ENCODE measurements around the gene RAB4A.

DNA sequence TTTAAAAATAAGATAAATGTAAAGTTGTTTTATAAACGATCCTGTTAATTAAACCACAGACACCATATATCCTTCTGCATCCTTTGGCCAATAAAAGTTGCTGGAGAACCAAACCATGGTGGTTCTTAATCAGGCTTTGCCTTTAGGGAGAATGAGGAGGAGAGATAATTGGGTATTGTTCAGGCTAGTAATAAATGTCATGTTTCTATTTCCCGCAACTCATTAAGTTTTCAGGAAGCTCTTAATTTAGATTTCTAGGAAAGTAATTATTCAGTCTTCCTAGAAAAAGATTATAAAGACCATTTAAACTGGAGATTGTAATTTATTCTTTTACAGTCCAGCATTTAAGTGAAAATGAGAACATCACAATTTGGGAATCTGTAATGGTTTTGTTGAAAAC, 34.5 kb downstream of the RAB4A start:
- TF ChIP-seq, protein P1, sequence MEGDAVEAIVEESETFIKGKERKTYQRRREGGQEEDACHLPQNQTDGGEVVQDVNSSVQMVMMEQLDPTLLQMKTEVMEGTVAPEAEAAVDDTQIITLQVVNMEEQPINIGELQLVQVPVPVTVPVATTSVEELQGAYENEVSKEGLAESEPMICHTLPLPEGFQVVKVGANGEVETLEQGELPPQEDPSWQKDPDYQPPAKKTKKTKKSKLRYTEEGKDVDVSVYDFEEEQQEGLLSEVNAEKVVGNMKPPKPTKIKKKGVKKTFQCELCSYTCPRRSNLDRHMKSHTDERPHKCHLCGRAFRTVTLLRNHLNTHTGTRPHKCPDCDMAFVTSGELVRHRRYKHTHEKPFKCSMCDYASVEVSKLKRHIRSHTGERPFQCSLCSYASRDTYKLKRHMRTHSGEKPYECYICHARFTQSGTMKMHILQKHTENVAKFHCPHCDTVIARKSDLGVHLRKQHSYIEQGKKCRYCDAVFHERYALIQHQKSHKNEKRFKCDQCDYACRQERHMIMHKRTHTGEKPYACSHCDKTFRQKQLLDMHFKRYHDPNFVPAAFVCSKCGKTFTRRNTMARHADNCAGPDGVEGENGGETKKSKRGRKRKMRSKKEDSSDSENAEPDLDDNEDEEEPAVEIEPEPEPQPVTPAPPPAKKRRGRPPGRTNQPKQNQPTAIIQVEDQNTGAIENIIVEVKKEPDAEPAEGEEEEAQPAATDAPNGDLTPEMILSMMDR (IDR thresholded peaks at IDR 0.05) = no peak
- no peak for TF ChIP-seq POLR2A (IDR thresholded peaks at IDR 0.05)

Measured in Peyer's patch (tissue), 4 donors.